Suprapubic skin (tissue), 4 donors: ENCODE results near the gene FAAP20. TPM values are rescaled to one million over a fixed set of nuclear protein-coding genes. Genes with fewer than 3 reads are reported as not detected.

Experiments used
- DNase-seq, 2 donors: peaks; one replicate each; pipeline ENCODE4 v3.0.0-alpha.2; 2019; ENCODE audit warnings: low spot score in 2 of 2
- H3K27ac ChIP-seq: fragments of 200-600 bp; sonication (generic); one replicate; pipeline ENCODE4 v1.5.1; 2019
- H3K27me3 ChIP-seq: fragments of 200-600 bp; sonication (generic); one replicate; pipeline ENCODE4 v1.5.1; 2019
- H3K36me3 ChIP-seq: fragments of 200-600 bp; sonication (generic); one replicate; pipeline ENCODE4 v1.5.1; 2019
- H3K4me1 ChIP-seq: fragments of 200-600 bp; sonication (generic); one replicate; pipeline ENCODE4 v1.5.1; 2019
- H3K4me3 ChIP-seq: fragments of 200-600 bp; sonication (generic); one replicate; pipeline ENCODE4 v1.5.1; 2019; ENCODE audit warnings: mild to moderate bottlenecking
- H3K9me3 ChIP-seq: fragments of 200-600 bp; sonication (generic); one replicate; pipeline ENCODE4 v1.5.1; 2019
- CTCF ChIP-seq, 2 donors: fragments of 200-600 bp in 1 of 2; fragments of 450-650 bp in 1 of 2; sonication (generic) in 1 of 2; IDR thresholded peaks; one replicate each; pipeline ENCODE4 v1.5.1; 2016 to 2019; ENCODE audit warnings: antibody characterized with exemption in 2 of 2, mild to moderate bottlenecking in 1 of 2, moderate library complexity in 1 of 2
- EP300 ChIP-seq: sonication (generic); formaldehyde crosslinking; IDR thresholded peaks from one replicate; pipeline ENCODE4 v1.6.1; 2017; ENCODE audit warnings: antibody characterized with exemption
- POLR2A ChIP-seq, 2 donors: fragments of 450-650 bp; IDR thresholded peaks; one replicate each; pipeline ENCODE4 v1.6.1; 2017; ENCODE audit warnings: antibody characterized with exemption in 2 of 2, mild to moderate bottlenecking in 2 of 2, moderate library complexity in 2 of 2
- POLR2AphosphoS5 ChIP-seq, 3 donors: sonication (generic); formaldehyde crosslinking; IDR thresholded peaks; one replicate each; pipeline ENCODE4 v1.6.1; 2017; ENCODE audit warnings: antibody characterized with exemption in 3 of 3
- whole genome bisulfite sequencing: methylation state at CpG from one replicate; pipeline ENCODE4 v1.1.5; 2018; 5-methylcytosine and 5-hydroxymethylcytosine counted together
- total RNA-seq, 4 donors: library from RNA; depleted of rRNA; stranded (reverse); fragments of >200 nt; gene quantifications; one replicate each; pipeline ENCODE4 v1.1.0, GENCODE V29; 2016

Gene FAAP20
- total RNA-seq, 4 donors from 2014 or later: 18.6 to 47.3 (median 24.9) TPM

DNA sequence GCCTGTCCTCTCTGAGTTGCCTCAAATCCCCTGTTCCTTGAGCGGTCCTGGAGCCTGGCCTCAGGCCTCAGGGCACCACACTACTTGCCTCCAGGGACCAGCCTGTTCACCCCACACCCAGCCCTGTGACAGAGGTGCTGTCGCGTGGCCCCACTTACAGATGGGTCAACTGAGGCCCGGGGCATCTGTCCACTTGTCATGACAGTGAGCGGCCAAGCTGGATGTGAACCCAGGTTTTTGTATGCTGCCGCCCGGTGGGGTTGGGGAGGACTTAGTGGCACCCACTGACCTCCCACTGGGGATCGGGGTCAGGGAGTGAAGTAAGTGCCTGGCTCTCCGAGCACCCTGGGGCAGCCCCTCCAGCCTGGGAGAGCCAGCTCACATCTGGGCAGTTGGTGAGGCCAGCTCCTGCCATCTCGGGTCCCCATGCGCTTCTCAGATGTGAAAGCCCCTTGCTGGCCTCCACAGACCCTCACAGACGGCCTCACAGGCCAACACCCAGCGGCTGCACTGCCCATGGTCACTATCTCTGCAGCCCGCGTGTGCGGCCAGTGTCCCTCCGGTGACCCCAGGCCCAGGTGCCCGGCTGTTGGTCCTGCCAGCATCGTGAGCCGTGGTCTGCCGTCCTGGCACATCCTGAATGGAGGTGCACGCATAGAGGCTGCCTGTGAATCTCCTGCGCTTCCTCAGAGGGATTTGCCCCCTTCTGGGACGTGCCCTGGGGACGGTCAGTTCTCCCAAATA lies 9.3 kb upstream of the FAAP20 start:
- H3K4me1 ChIP-seq: peaks cover 72% of the 10 kb centered on the region
- 80% methylated on average over 2 of the region's 25 CpGs for WGBS
- H3K27me3 ChIP-seq: no peaks in the 10 kb centered on the region
- no peaks in the 10 kb centered on the region for H3K36me3 ChIP-seq
- H3K4me3 ChIP-seq: peak overlapping the region; percentile 46
- H3K27ac ChIP-seq: peak overlapping the region; percentile 76
- DNase-seq: peak in 1 of 2 donors; percentile 72
- TF ChIP-seq EP300 (no peak), CTCF (IDR thresholded peaks at IDR 0.05) (no peak), POLR2AphosphoS5 (IDR thresholded peaks at IDR 0.05) (no peak), POLR2A (IDR thresholded peaks at IDR 0.05) (no peak)
- H3K9me3 ChIP-seq: no peaks in the 10 kb centered on the region

DNA sequence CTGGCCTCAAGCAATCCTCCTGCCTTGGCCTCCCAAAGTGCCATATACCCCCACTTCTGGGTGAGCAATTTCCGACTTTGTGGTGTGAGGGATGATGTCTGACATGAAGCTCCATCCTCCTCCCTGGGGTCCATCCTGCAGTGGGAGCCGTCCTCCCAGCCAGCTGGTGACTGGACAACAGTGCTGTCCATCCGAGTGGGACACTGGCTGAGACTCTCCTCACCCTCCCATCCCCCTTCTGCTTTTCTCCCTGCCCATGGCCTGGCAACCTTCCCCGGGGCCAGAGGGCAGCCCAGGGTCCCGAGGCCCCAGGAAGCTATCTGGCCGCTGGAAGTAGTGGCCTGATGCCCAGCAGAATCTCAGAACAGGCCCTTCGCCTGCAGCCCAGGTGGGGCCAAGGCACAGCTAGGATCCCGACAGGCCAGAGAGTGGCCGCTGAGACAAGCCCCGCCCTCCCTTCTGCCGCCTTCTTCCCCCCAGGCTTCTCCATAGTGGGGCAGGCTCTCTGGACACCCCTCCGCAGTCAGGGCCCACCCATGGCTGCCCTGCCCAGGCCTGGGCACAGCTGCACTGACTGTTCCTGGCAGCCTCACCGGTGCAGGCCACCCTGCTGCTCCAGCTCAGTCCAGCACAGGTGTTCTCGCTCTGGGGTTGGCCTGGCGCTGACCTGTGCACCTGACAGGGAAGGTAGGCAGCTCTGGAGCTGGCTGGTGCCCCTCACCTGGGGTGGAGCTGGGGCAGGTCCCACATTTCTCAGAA lies 8.4 kb upstream of the FAAP20 start:
- TF ChIP-seq POLR2AphosphoS5 (IDR thresholded peaks at IDR 0.05) (no peak), EP300 (no peak), CTCF (IDR thresholded peaks at IDR 0.05) (no peak), POLR2A (IDR thresholded peaks at IDR 0.05) (no peak)
- Histone ChIP-seq H3K36me3 (no peaks in the 10 kb centered on the region), H3K27me3 (no peaks in the 10 kb centered on the region), H3K27ac (peak overlapping the region; percentile 76), H3K9me3 (no peaks in the 10 kb centered on the region), H3K4me3 (no peak overlapping the region), H3K4me1 (peaks cover 69% of the 10 kb centered on the region)
- 95% methylated on average over 10 of the region's 15 CpGs for WGBS
- DNase-seq: peak in 1 of 2 donors; percentile 65

DNA sequence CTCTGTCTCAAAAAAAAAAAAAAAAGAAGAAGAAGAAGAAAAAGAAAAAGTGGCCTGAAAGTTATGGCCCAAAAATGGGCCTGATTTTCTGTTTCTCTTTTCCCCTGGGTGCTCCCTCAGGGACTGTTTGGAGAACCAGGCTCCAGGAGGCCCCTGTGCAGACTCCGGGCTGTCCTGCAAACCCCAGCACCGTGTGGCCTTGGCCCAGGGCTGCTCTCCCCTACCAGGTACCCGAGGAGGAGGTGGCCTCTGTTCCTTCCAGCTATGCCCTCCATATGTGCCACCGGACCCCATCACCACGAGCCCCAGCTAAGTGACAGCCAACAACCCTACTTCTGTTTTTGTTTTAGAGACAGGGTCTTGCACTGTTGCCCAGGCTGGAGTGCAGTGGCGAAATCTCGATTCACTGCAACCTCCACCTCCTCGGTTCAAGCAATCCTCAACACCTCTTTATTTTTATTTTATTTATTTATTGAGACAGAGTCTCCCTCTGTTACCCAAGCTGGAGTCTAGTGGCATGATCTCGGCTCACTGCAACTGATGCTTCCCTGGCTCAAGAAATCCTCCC lies 7.5 kb upstream of the FAAP20 start:
- no peak overlapping the region for H3K27ac ChIP-seq
- H3K4me1 ChIP-seq: peaks cover 60% of the 10 kb centered on the region
- no peaks in the 10 kb centered on the region for H3K9me3 ChIP-seq
- 87% methylated on average over 9 of the region's 9 CpGs for WGBS
- no peak for TF ChIP-seq POLR2A (IDR thresholded peaks at IDR 0.05)
- no peak for TF ChIP-seq POLR2AphosphoS5 (IDR thresholded peaks at IDR 0.05)
- no peak for TF ChIP-seq EP300
- no peak for TF ChIP-seq CTCF (IDR thresholded peaks at IDR 0.05)
- H3K4me3 ChIP-seq: no peak overlapping the region
- H3K27me3 ChIP-seq: no peaks in the 10 kb centered on the region
- DNase-seq: no peak
- no peaks in the 10 kb centered on the region for H3K36me3 ChIP-seq

- H3K36me3 ChIP-seq: no peaks in the 10 kb centered on the region
- no peak overlapping the region for H3K27ac ChIP-seq
- H3K27me3 ChIP-seq: no peaks in the 10 kb centered on the region
- no peak for DNase-seq
- TF ChIP-seq POLR2A (IDR thresholded peaks at IDR 0.05): no peak
- no peak for TF ChIP-seq POLR2AphosphoS5 (IDR thresholded peaks at IDR 0.05)
- no peak for TF ChIP-seq CTCF (IDR thresholded peaks at IDR 0.05)
- TF ChIP-seq EP300: no peak
- peaks cover 50% of the 10 kb centered on the region for H3K4me1 ChIP-seq
- no peak overlapping the region for H3K4me3 ChIP-seq
- WGBS: 80% methylated on average over 10 of the region's 14 CpGs
- no peaks in the 10 kb centered on the region for H3K9me3 ChIP-seq
Measured at GRCh38 chr1:2201062-2201461, 6.5 kb upstream of the FAAP20 start.
